HepG2 (cell line): ENCODE measurements around the gene RAB40C. TPM values are rescaled to one million over a fixed set of nuclear protein-coding genes. Genes with fewer than 3 reads are reported as not detected.

ENCODE experiments used
- CEBPG ChIP-seq: IDR thresholded peaks from 2 replicates; pipeline ENCODE4 v1.6.1; 2016
- DMAP1 ChIP-seq: IDR thresholded peaks from 2 replicates; pipeline ENCODE4 v1.6.1; 2016
- GATAD2A ChIP-seq: IDR thresholded peaks from 2 replicates; pipeline ENCODE4 v1.6.1; 2016
- HNRNPUL1 ChIP-seq: fragments of 200-400 bp; formaldehyde crosslinking; IDR thresholded peaks from 2 replicates; pipeline ENCODE4 v1.6.1; 2017; ENCODE audit warnings: low read depth, mild to moderate bottlenecking, low read length, moderate library complexity
- NFYC ChIP-seq: IDR thresholded peaks from 2 replicates; pipeline ENCODE4 v1.6.1; 2016; ENCODE audit warnings: missing genetic modification reagents, missing compliant biosample characterization
- PITX1 ChIP-seq: sonication (generic); formaldehyde crosslinking; IDR thresholded peaks from 2 replicates; pipeline ENCODE4 v1.5.1; 2020; ENCODE audit warnings: mild to moderate bottlenecking, missing genetic modification reagents
- TP53 ChIP-seq: sonication (generic); formaldehyde crosslinking; conservative IDR thresholded peaks from 2 replicates; pipeline ENCODE4 v1.4.0; 2020; ENCODE audit warnings: missing genetic modification reagents
- U2AF2 ChIP-seq: fragments of 200-400 bp; formaldehyde crosslinking; IDR thresholded peaks from 2 replicates; pipeline ENCODE4 v1.6.1; 2017; ENCODE audit warnings: low read depth, mild to moderate bottlenecking, low read length
- USF2 ChIP-seq, 2 experiments: sonication (generic) in 1 of 2; formaldehyde crosslinking in 1 of 2; IDR thresholded peaks; 2 replicates each; pipeline versions ENCODE4 v1.5.1 to v1.6.1; 2011 to 2020; ENCODE audit warnings: borderline replicate concordance in 1 of 2, low read depth in 1 of 2, low read length in 1 of 2, mild to moderate bottlenecking in 1 of 2, missing genetic modification reagents in 1 of 2, moderate library complexity in 1 of 2
- ZEB1 ChIP-seq: IDR thresholded peaks from 2 replicates; pipeline ENCODE4 v1.6.1; 2012; ENCODE audit warnings: mild to moderate bottlenecking, low read depth, inconsistent platforms; ENCODE audit not compliant: insufficient replicate concordance
- ZMYM4 ChIP-seq: sonication (generic); formaldehyde crosslinking; IDR thresholded peaks from 2 replicates; pipeline ENCODE4 v1.8.1; 2023; ENCODE audit warnings: mild to moderate bottlenecking, missing genetic modification reagents
- ZNF276 ChIP-seq: sonication (generic); formaldehyde crosslinking; IDR thresholded peaks from 2 replicates; pipeline ENCODE4 v1.4.0; 2020; ENCODE audit warnings: mild to moderate bottlenecking, low read depth, missing genetic modification reagents
- ZNF318 ChIP-seq: sonication (generic); formaldehyde crosslinking; IDR thresholded peaks from 2 replicates; pipeline ENCODE4 v1.4.0; 2020; ENCODE audit warnings: mild to moderate bottlenecking, missing genetic modification reagents
- ZNF331 ChIP-seq: sonication (generic); formaldehyde crosslinking; IDR thresholded peaks from 2 replicates; pipeline ENCODE4 v1.4.0; 2020; ENCODE audit warnings: missing genetic modification reagents
- ZNF7 ChIP-seq: IDR thresholded peaks from 2 replicates; pipeline ENCODE4 v1.6.1; 2016; ENCODE audit warnings: missing biosample characterization, missing genetic modification reagents
- ZNF740 ChIP-seq: sonication (generic); formaldehyde crosslinking; IDR thresholded peaks from 2 replicates; pipeline ENCODE4 v1.4.0; 2020; ENCODE audit warnings: missing genetic modification reagents
- ZNF879 ChIP-seq: sonication (generic); formaldehyde crosslinking; IDR thresholded peaks from 2 replicates; pipeline ENCODE4 v1.8.1; 2023; ENCODE audit warnings: missing genetic modification reagents
- polyA plus RNA-seq, 8 experiments: library from polyadenylated mRNA; depleted of rRNA in 3 of 8; stranded (reverse) in 7 of 8; unstranded in 1 of 8; fragments of >200 nt; fragmentation: Illumina TruSeq in 4 of 8; extraction: Trizol in 4 of 8; gene quantifications; 2 replicates each; pipeline versions ENCODE4 v1.2.1 to v1.2.3, GENCODE V29; 2011 to 2016; ENCODE audit warnings: low read depth in 4 of 8, missing spikeins in 1 of 8, mixed read lengths in 1 of 8; ENCODE audit not compliant: insufficient read depth in 1 of 8
- total RNA-seq, 5 experiments: library from RNA; depleted of rRNA; stranded (reverse); fragments of >200 nt; fragmentation: Illumina TruSeq; extraction: Trizol; gene quantifications; 2 replicates each; pipeline ENCODE4 v1.2.3, GENCODE V29; 2016; ENCODE audit warnings: low read depth in 1 of 5

RAB40C gene
- total and polyA plus RNA-seq, 2 of the 13 experiments (the other 11 are each of a cell fraction or from before 2014, with no cell fraction given): 7.7 to 11.5 TPM

DNA sequence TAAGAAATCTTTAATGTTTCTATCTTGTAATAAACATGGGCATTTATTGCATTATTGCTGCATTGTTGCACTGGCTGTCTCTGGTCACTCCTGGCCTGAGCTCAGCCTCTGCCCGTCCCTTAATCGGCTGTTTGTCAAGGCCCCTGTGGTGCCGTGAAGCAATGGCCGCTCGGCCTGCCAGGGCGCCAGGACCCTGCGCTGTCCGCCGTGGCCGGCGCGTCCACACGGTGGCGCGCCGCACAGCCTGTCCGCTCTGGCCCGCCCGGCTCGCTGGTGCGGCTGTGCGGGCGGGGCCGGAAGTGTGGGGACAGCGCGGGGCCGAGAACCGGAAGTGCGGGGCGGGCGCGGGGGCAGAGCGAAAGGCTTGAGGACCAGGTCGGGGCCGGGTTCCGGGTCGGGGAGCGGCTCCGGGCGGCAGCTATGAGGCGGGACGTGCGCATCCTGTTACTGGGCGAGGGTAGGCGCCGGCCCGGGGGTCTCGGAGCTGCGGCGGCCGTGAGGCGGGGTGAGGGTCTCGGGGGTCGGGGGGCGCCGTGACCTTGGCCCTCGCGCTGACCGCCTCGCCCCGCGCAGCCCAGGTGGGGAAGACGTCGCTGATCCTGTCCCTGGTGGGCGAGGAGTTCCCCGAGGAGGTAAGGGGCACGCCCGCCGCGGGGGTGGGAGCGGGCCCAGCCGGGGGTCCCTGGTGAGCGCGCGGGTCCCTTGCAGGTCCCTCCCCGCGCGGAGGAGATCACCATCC is 78.1 kb downstream of the RAB40C start, which contains the start of gene RHOT2 (continued):
- TF ChIP-seq ZNF318 (CRISPR knock-in tag): no peak; the same call in 1 of the 2 replicates
- no peak for TF ChIP-seq ZEB1
- no peak for TF ChIP-seq ZNF7 (CRISPR knock-in tag)
- no peak; the same call in 1 of the 2 replicates for TF ChIP-seq ZNF276 (CRISPR knock-in tag)
- no peak for TF ChIP-seq PITX1 (CRISPR knock-in tag)
- peak; percentile 81 for TF ChIP-seq ZNF331 (CRISPR knock-in tag)
- TF ChIP-seq GATAD2A (CRISPR knock-in tag): peak; percentile 34; the same call in 1 of the 2 replicates
- no peak for TF ChIP-seq HNRNPUL1
- 0 out of 2 replicates have a peak, but pooled peaks have one; percentile 12 for TF ChIP-seq NFYC (CRISPR knock-in tag)
- no peak for TF ChIP-seq U2AF2
- TF ChIP-seq ZNF740 (CRISPR knock-in tag): peak; percentile 59; the same call in 1 of the 2 replicates
- TF ChIP-seq TP53 (CRISPR knock-in tag): 0 out of 2 replicates have a peak, but pooled peaks have one; percentile 9
- TF ChIP-seq DMAP1: peak; percentile 38; the same call in 1 of the 2 replicates
- TF ChIP-seq ZNF879 (CRISPR knock-in tag): no peak
- peak; percentile 60 for TF ChIP-seq CEBPG (CRISPR knock-in tag)
- TF ChIP-seq USF2 (IDR thresholded peaks at IDR 0.05; ENCODE audit: low read depth, low read length): no peak
- no peak for TF ChIP-seq USF2 (CRISPR knock-in tag; IDR thresholded peaks at IDR 0.05; ENCODE audit: borderline replicate concordance)
- peak; percentile 95 for TF ChIP-seq ZMYM4 (CRISPR knock-in tag)
